HepG2 (cell line): ENCODE results near the gene M1AP. TPM values are rescaled to one million over a fixed set of nuclear protein-coding genes. Genes with fewer than 3 reads are reported as not detected.

ENCODE experiments used
- ARNTL ChIP-seq: sonication (generic); formaldehyde crosslinking; IDR thresholded peaks from 2 replicates; pipeline ENCODE4 v1.4.0; 2020; ENCODE audit warnings: mild to moderate bottlenecking, missing genetic modification reagents
- CENPT ChIP-seq: sonication (generic); formaldehyde crosslinking; IDR thresholded peaks from 2 replicates; pipeline ENCODE4 v1.8.0; 2022; ENCODE audit warnings: low read depth, mild to moderate bottlenecking, moderate library complexity, missing genetic modification reagents
- FLYWCH1 ChIP-seq: sonication (generic); formaldehyde crosslinking; IDR thresholded peaks from 2 replicates; pipeline ENCODE4 v1.8.1; 2023; ENCODE audit warnings: mild to moderate bottlenecking, missing genetic modification reagents
- GATAD1 ChIP-seq: IDR thresholded peaks from 2 replicates; pipeline ENCODE4 v1.6.1; 2016; ENCODE audit warnings: missing genetic modification reagents, missing compliant biosample characterization
- GFI1 ChIP-seq: sonication (generic); formaldehyde crosslinking; IDR thresholded peaks from 2 replicates; pipeline ENCODE4 v1.5.0; 2020; ENCODE audit warnings: missing genetic modification reagents, mild to moderate bottlenecking, borderline replicate concordance
- KDM2A ChIP-seq: sonication (generic); formaldehyde crosslinking; IDR thresholded peaks from 2 replicates; pipeline ENCODE4 v1.4.0; 2020; ENCODE audit warnings: low read depth, missing genetic modification reagents, borderline replicate concordance
- MEIS1 ChIP-seq: sonication (generic); formaldehyde crosslinking; IDR thresholded peaks from 2 replicates; pipeline ENCODE4 v1.9.0; 2021; ENCODE audit warnings: mild to moderate bottlenecking, missing genetic modification reagents, moderate library complexity, borderline replicate concordance
- NFYC ChIP-seq: IDR thresholded peaks from 2 replicates; pipeline ENCODE4 v1.6.1; 2016; ENCODE audit warnings: missing genetic modification reagents, missing compliant biosample characterization
- NR2C2 ChIP-seq: sonication (generic); formaldehyde crosslinking; IDR thresholded peaks from 2 replicates; pipeline ENCODE4 v1.4.0; 2020; ENCODE audit warnings: missing genetic modification reagents, mild to moderate bottlenecking, moderate library complexity, borderline replicate concordance
- POLR2G ChIP-seq: fragments of 200-400 bp; formaldehyde crosslinking; IDR thresholded peaks from 2 replicates; pipeline ENCODE4 v1.6.1; 2018; ENCODE audit warnings: mild to moderate bottlenecking, low read depth, low read length, moderate library complexity
- SALL1 ChIP-seq: sonication (generic); formaldehyde crosslinking; IDR thresholded peaks from 2 replicates; pipeline ENCODE4 v1.8.0; 2022; ENCODE audit warnings: mild to moderate bottlenecking, missing genetic modification reagents
- SP4 ChIP-seq: sonication (generic); formaldehyde crosslinking; IDR thresholded peaks from 2 replicates; pipeline ENCODE4 v1.8.1; 2023; ENCODE audit warnings: mild to moderate bottlenecking, missing genetic modification reagents
- SRSF9 ChIP-seq: fragments of 200-400 bp; formaldehyde crosslinking; IDR thresholded peaks from 2 replicates; pipeline ENCODE4 v1.6.1; 2018; ENCODE audit warnings: borderline replicate concordance, mild to moderate bottlenecking, low read depth, low read length; ENCODE audit not compliant: insufficient read depth, poor library complexity, severe bottlenecking
- TBX2 ChIP-seq: sonication (generic); formaldehyde crosslinking; IDR thresholded peaks from 2 replicates; pipeline ENCODE4 v1.5.0; 2020; ENCODE audit warnings: missing genetic modification reagents, mild to moderate bottlenecking, borderline replicate concordance
- ZGPAT ChIP-seq: IDR thresholded peaks from 2 replicates; pipeline ENCODE4 v1.6.1; 2016; ENCODE audit warnings: mild to moderate bottlenecking
- ZNF17 ChIP-seq: sonication (generic); formaldehyde crosslinking; IDR thresholded peaks from 2 replicates; pipeline ENCODE4 v1.5.0; 2020; ENCODE audit warnings: mild to moderate bottlenecking, missing genetic modification reagents
- ZNF232 ChIP-seq: sonication (generic); formaldehyde crosslinking; IDR thresholded peaks from 2 replicates; pipeline ENCODE4 v1.4.0; 2020; ENCODE audit warnings: missing genetic modification reagents, borderline replicate concordance
- ZNF3 ChIP-seq: IDR thresholded peaks from 2 replicates; pipeline ENCODE4 v1.7.0; 2017; ENCODE audit warnings: inconsistent platforms
- ZNF550 ChIP-seq: sonication (generic); formaldehyde crosslinking; IDR thresholded peaks from 2 replicates; pipeline ENCODE4 v1.4.0; 2020; ENCODE audit warnings: mild to moderate bottlenecking, missing genetic modification reagents, borderline replicate concordance
- ZNF670 ChIP-seq: sonication (generic); formaldehyde crosslinking; IDR thresholded peaks from 2 replicates; pipeline ENCODE4 v1.8.0; 2022; ENCODE audit warnings: mild to moderate bottlenecking, missing genetic modification reagents, borderline replicate concordance
- ZNF724P ChIP-seq: sonication (generic); formaldehyde crosslinking; IDR thresholded peaks from 2 replicates; pipeline ENCODE4 v1.8.0; 2022; ENCODE audit warnings: missing genetic modification reagents, borderline replicate concordance
- ZNF839 ChIP-seq: sonication (generic); formaldehyde crosslinking; IDR thresholded peaks from 2 replicates; pipeline ENCODE4 v1.4.0; 2020; ENCODE audit warnings: missing genetic modification reagents, mild to moderate bottlenecking, borderline replicate concordance
- ZNF850 ChIP-seq: sonication (generic); formaldehyde crosslinking; conservative IDR thresholded peaks from 2 replicates; pipeline ENCODE4 v1.9.0; 2021; ENCODE audit warnings: mild to moderate bottlenecking, missing genetic modification reagents
- ZSCAN20 ChIP-seq: sonication (generic); formaldehyde crosslinking; IDR thresholded peaks from 2 replicates; pipeline ENCODE4 v1.4.0; 2020; ENCODE audit warnings: missing genetic modification reagents, mild to moderate bottlenecking, borderline replicate concordance
- ZSCAN31 ChIP-seq: sonication (generic); formaldehyde crosslinking; IDR thresholded peaks from 2 replicates; pipeline ENCODE4 v1.5.0; 2020; ENCODE audit warnings: low read depth, mild to moderate bottlenecking, missing genetic modification reagents
- polyA plus RNA-seq, 8 experiments: library from polyadenylated mRNA; depleted of rRNA in 3 of 8; stranded (reverse) in 7 of 8; unstranded in 1 of 8; fragments of >200 nt; fragmentation: Illumina TruSeq in 4 of 8; extraction: Trizol in 4 of 8; gene quantifications; 2 replicates each; pipeline versions ENCODE4 v1.2.1 to v1.2.3, GENCODE V29; 2011 to 2016; ENCODE audit warnings: low read depth in 4 of 8, missing spikeins in 1 of 8, mixed read lengths in 1 of 8; ENCODE audit not compliant: insufficient read depth in 1 of 8
- total RNA-seq, 5 experiments: library from RNA; depleted of rRNA; stranded (reverse); fragments of >200 nt; fragmentation: Illumina TruSeq; extraction: Trizol; gene quantifications; 2 replicates each; pipeline ENCODE4 v1.2.3, GENCODE V29; 2016; ENCODE audit warnings: low read depth in 1 of 5
- TF ChIP-seq, protein P1 (sequence below): IDR thresholded peaks from 2 replicates; pipeline ENCODE4 v1.6.1; 2016; ENCODE audit warnings: control low read depth
- TF ChIP-seq, protein P2 (sequence below): sonication (generic); formaldehyde crosslinking; IDR thresholded peaks from 2 replicates; pipeline ENCODE4 v1.4.0; 2020; ENCODE audit warnings: mild to moderate bottlenecking, missing genetic modification reagents

The M1AP gene
- total and polyA plus RNA-seq, 2 of the 13 experiments (the other 11 are each of a cell fraction or from before 2014, with no cell fraction given), result not detected

- TF ChIP-seq NR2C2 (no peak), ZNF670 (CRISPR knock-in tag) (0 out of 2 replicates have a peak, but pooled peaks have one; percentile 66), SRSF9 (no peak), SP4 (CRISPR knock-in tag) (peak; percentile 84), ZNF550 (CRISPR knock-in tag) (peak; percentile 86; the same call in 1 of the 2 replicates), ZNF232 (CRISPR knock-in tag) (peak; percentile 86; the same call in 1 of the 2 replicates), TBX2 (CRISPR knock-in tag) (peak; percentile 70; the same call in 1 of the 2 replicates), ZNF850 (0 out of 2 replicates have a peak, but pooled peaks have one; percentile 69), KDM2A (CRISPR knock-in tag) (no peak; the same call in 1 of the 2 replicates), ZNF724P (peak; percentile 41; the same call in 1 of the 2 replicates), FLYWCH1 (no peak), MEIS1 (CRISPR knock-in tag) (peak; percentile 57; the same call in 1 of the 2 replicates), ZSCAN20 (CRISPR knock-in tag) (0 out of 2 replicates have a peak, but pooled peaks have one; percentile 25), GFI1 (CRISPR knock-in tag) (0 out of 2 replicates have a peak, but pooled peaks have one; percentile 1), ZNF839 (CRISPR knock-in tag) (peak; percentile 75; the same call in 1 of the 2 replicates), ZSCAN31 (CRISPR knock-in tag) (peak; percentile 93), SALL1 (CRISPR knock-in tag) (peak; percentile 69), ZGPAT (CRISPR knock-in tag) (peak; percentile 65; the same call in 1 of the 2 replicates), GATAD1 (CRISPR knock-in tag) (0 out of 2 replicates have a peak, but pooled peaks have one; percentile 32), CENPT (0 out of 2 replicates have a peak, but pooled peaks have one; percentile 45), ZNF3 (CRISPR knock-in tag) (no peak), ARNTL (CRISPR knock-in tag) (no peak), ZNF17 (no peak), POLR2G (peak; percentile 93), NFYC (CRISPR knock-in tag) (peak; percentile 92)
- TF ChIP-seq, protein P1, sequence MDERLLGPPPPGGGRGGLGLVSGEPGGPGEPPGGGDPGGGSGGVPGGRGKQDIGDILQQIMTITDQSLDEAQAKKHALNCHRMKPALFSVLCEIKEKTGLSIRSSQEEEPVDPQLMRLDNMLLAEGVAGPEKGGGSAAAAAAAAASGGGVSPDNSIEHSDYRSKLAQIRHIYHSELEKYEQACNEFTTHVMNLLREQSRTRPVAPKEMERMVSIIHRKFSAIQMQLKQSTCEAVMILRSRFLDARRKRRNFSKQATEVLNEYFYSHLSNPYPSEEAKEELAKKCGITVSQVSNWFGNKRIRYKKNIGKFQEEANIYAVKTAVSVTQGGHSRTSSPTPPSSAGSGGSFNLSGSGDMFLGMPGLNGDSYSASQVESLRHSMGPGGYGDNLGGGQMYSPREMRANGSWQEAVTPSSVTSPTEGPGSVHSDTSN (CRISPR knock-in tag), result peak; percentile 53; the same call in 1 of the 2 replicates
- TF ChIP-seq, protein P2, sequence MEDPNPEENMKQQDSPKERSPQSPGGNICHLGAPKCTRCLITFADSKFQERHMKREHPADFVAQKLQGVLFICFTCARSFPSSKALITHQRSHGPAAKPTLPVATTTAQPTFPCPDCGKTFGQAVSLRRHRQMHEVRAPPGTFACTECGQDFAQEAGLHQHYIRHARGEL, result peak; percentile 42; the same call in 1 of the 2 replicates
These were observed 6.1 kb upstream of the M1AP start, which contains the start of gene SEMA4F (continued) for GRCh38 chr2:74653985-74654882.
